ENCODE measurements around the gene SLC31A2.
"Not testable (repeated sequence)": the region's sequence is repeated elsewhere in the genome, so short reads cannot be mapped to it uniquely, and the experiment has no call there.

Gene SLC31A2

DNA sequence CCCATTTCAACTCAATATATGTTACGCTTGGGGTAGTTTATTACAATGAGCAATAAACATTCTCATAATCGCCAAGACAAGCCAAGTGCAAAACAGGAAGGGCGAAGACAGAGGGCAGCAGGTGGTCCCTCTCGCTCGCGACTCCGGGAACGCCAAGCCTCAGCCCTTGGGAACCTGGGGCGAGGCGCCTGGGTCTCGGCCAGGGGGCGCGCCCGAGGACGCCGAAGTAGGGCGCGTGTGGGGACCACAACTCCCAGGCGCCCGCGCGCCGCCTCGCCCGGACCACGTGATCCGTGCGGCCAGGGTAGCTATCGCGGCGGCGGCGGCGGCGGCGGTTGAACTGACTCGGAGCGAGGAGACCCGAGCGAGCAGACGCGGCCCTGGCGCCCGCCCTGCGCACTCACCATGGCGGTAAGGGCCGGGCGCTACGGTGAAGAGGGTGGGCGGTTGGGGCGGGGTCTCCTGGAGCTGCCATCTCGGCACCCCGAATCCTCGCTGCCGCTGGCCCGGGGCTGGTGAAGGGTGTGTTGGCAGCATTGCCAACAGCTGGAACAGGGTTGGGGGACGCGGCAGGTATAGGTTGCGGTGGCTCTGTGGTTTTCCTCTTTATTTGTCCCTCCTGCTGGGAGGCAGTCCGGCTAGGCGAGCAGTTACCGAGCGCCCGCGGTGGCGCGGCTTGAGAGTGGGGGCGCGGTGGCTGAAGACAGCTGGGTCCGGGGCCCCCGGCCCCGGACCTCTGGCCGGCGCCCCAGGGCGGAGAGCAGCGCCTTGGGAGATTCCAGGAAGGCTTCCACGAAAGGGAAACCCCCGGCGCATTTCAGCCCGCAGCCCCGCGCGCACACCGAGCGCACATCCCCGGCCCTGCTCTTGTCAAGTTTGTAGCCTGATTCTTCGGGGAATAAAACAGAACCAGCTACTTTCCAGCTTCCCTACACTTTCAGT, at the start of gene SLC31A2:
Gene SLC31A2, plus strand, starts transcription at position 338 of the 942 bp plus-strand sequence. Its CDS starts 68 bp downstream, at position 406.
- peak; percentile 65 to 84 for DNase-seq (ENCODE audit: low read depth in 2 of 2)

DNA sequence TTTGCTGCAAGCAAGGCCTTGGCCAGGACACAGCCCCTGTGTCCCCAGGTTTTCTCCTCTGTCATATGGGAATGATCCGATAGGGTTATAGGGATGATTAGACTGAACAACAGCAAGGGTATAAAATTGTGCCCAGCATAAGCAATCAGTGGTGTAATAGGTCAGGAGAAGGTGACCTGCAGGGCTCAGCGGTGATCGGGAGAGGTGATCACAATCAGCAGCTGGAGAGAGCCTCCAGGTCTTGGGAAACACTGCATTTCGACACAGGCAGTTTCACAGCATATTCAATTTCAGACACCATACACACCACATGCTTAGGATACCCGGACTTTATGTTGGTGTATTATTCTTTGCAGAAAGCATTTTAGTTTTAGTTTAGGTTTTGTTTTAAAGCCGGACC, 45.5 kb upstream of the SLC31A2 start:
- DNase-seq (ENCODE audit: low read depth in 2 of 2), result not testable (repeated sequence)

DNA sequence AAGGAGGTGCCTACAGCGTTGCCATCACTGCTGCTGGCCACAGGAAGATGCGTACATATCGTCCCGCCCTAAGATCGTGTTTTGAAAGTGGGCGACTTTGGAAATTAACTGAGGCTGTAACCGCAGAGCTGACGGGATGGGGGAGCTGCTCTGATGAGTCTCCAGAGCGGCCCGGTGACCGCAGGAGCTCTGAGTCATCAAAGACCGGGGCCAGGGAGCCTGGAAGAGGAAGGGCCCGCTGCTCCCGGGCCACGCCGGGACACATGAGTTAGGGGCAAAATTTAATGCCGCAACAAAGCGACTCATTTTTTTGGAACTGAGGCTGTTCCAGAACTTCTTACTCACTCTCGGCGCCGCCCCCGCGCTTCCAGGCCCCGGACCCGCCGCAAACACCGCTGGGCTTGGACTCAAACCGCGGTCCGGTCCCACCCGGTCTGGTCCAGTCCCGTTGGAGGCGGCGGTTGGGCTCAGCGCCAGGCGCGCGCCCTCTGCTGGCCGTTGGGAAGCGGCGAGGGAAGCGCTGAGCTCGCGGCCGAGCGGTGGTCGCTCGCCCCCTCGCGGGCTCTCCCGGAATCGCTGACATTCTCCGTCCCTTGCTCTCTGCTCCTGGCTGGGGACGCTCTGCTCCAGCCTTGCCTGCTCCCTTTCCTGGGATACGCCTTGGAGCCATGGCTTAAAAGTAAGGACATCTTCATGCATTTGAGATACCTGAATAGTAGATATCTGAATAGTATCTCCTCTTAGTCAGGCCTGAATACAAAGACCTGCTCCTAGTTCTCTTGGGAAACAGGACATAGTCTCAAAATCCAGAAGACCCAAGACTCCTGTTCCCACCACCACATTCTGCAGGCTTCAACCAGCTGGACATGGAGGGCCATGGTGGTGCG, 39.5 kb upstream of the SLC31A2 start:
- not testable (repeated sequence) for DNase-seq (ENCODE audit: low read depth in 2 of 2)

GRCh38 chr9:113112706-113113510, 37.9 kb upstream of the SLC31A2 start:
- DNase-seq (ENCODE audit: low read depth in 2 of 2), result not testable (repeated sequence)

- not testable (repeated sequence) for DNase-seq (ENCODE audit: low read depth in 2 of 2)
Observed at GRCh38 chr9:113118829-113119228, 32.0 kb upstream of the SLC31A2 start.

DNA sequence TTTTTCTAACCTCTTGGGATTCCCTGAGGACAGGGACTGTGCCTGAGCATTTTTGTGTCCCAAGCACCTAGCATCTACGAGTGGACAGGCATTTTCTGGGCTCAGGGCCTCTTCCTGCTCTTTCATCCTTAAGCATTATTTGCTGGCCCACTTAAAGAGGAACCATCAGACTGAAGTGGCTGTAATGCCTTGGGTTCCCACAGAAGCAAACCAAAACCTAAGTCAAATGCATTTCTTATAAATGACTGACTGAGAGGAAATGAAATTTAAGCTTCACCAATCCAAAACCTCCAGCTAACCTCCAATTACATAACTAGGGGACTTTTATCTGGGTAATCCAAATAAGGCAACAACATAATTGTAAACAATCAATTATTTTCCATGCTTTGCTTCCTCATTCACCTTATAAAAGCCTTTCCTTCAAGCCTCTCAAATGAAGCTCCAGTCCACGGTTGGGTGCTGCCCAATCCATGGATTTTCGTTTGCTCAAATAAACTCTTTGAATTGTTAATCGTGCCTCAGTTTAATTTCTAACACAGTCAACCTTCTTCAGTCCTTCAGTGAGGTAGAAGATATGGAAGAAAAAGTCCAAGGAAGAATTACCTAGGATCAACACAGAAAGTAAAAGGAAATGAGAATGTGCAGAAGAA, 25.3 kb upstream of the SLC31A2 start:
- no peak for DNase-seq (ENCODE audit: low read depth in 2 of 2)

GRCh38 chr9:113129466-113129865, 21.3 kb upstream of the SLC31A2 start:
- no peak for DNase-seq (ENCODE audit: low read depth in 2 of 2)

DNA sequence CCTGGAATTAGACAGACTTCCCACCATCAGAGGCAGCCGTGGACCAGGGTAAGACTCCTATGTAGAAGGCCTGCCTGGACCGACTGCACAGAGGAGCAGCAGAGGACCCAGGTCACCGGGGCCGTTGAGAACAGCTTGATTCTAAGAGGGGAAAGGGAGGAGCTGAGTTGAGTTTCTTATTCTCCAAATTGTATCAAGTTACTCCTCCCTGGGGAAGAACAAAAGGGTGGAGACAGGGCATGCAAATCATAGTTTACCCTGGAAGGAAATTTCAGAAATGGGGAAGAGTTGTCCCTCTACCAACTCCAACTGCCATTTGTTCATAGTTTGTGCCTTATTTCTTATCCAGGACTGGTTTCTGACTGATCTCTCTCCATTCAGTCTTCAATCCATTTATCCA, 20.9 kb upstream of the SLC31A2 start:
- no peak for DNase-seq (ENCODE audit: low read depth in 2 of 2)

DNA sequence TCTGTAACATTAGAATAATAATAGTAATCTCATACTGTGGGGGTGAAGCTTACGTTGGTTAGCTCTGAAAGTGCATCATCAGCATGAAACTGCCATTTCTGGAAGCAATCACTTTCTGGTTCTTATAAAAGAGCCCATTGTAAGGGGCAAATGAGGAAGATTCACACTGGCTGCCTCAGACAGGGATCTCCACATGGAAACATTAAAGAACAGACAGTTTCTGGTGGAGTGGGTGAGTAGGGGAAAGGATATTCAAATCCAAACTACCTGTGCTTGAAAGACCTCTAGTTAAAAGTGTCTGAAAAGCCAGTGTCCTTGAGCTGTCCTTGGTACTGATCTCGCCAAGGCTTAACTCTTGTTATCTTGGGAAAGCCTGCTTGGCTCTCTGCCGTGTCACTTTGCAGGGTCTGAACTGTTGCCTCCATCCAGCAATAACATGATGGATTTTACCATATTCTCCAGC, 19.1 kb upstream of the SLC31A2 start:
- DNase-seq (ENCODE audit: low read depth in 2 of 2), result no peak

- DNase-seq (ENCODE audit: low read depth in 2 of 2), result no peak
Observed at GRCh38 chr9:113137196-113138168, 13.3 kb upstream of the SLC31A2 start.

DNA sequence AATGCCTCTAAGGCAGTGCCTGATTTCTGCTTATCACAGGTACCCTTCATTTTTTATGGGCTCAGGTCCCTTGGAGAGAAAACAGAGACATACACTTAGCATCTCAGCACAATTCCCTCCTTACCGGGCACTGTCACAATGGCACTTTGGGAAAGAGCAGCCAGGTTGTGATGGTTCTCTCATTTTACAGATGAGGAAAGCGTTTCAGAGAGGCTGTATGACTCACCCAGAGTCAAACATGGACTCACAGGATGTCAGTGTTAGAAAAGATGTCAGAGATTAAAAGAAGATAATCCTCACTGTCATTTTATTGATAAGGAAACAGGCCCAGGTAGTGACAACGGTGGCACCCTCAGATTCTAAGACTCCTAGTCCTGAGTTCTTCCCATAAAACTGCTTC, 12.0 kb upstream of the SLC31A2 start:
- DNase-seq (ENCODE audit: low read depth in 2 of 2), result no peak

DNA sequence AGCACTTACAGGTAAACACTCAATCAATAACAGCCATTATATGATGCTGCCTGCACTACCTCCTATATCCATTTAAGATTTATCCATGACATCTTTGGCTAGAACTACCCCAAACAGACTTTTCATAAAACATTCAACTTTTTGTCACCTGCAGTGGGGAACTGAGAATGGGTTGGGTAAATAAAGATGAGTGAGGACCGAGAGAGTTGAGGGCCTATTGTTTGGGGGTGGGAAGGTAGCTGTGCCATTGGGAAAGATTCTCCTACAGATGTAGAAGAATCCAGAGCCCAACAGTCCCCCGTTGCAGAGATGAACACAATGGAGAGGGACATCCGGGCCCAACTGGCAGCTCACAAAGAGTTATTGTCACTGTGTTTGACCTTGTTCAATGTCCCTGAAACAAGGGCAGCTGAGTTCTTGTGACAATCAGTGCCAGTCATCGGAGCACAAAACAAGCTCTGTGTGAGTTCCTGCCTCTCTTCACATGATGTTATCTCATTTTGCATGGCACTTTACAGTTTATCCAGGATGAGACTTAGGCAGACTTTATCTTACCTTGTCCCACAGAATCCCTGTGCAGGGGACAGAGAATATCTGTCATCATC, 11.5 kb upstream of the SLC31A2 start:
- DNase-seq (ENCODE audit: low read depth in 2 of 2), result no peak

- DNase-seq (ENCODE audit: low read depth in 2 of 2), result no peak
Observed at GRCh38 chr9:113139953-113140352, 10.9 kb upstream of the SLC31A2 start.

- not testable (repeated sequence) for DNase-seq (ENCODE audit: low read depth in 2 of 2)
Observed at GRCh38 chr9:113140896-113141295, 9.9 kb upstream of the SLC31A2 start.

GRCh38 chr9:113143432-113144227, 7.2 kb upstream of the SLC31A2 start:
- no peak for DNase-seq (ENCODE audit: low read depth in 2 of 2)

DNA sequence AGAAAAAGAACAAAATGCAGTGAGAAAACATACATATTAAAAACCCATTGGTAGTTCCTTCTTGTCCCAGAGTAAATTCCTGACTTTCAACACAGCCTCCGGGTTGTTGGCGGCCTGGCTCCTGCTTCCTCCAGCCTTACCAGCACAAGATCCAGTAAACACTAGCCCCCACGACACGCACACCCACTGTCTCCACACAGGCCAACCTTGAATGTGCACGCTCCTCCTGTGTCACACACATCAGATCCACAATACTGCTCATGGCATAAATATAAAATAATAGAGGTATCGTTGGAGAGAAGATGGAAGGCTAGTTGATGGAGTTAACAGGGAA, 2.5 kb upstream of the SLC31A2 start:
- DNase-seq (ENCODE audit: low read depth in 2 of 2), result no peak

DNA sequence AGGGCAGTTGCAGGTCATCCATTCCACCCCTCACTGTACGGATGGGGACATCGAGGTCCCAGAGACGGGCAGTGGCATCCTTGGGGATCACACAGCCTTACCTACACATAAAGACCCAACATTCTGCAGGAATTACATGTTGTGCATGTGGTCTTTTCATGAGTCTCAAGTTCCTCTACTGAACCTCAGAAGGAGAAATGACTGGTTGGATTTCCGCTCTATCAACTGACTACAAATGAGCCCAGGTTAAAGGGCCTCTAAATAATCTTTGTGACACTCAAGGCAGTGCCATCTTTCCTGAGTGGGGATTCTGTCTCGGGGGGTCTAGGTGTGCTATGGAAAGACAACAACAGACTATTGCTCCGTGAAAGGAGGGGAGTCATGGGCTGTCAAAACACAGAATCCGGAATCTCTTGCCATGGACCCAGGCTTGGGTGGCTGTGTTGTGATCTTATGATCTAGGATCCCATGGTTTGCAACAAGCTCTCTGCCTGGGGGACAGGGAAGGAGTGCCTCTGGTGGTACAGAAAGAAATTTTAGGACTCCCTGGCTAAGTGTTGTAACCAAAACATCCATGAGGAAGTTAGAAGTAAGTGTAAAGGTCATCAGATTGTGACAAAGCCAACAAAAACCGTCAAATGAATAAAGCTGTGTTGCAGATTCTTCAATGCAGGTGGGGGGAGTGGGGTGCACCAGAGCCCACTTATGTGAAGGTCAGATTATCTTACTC, 1.9 kb upstream of the SLC31A2 start:
- no peak for DNase-seq (ENCODE audit: low read depth in 2 of 2)

DNA sequence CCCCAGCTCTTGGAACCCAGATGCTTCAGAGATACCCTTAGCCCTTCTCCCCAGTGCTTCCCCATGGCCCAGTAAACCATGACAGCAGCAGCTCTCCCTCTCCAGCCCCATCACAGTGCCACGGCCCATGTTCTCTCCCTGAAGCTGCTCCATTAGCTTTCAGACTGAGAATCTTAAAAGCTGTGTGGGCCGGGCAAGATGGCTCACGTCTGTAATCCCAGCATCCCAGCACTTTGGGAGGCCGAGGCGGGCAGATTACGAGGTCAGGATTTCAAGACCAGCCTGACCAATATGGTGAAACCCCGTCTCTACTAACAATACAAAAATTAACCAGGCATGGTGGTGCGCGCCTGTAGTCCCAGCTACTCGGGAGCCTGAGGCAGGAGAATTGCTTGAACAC, 1.2 kb upstream of the SLC31A2 start:
- DNase-seq (ENCODE audit: low read depth in 2 of 2), result not testable (repeated sequence)
